Inferior parietal cortex (tissue), 1 donor: Measurements from ENCODE around the gene ARL6.

Source experiments
- DNase-seq: peaks from one replicate; pipeline ENCODE4 v3.0.0-alpha.2; 2016; ENCODE audit errors: extremely low spot score

ARL6 gene, protein sequence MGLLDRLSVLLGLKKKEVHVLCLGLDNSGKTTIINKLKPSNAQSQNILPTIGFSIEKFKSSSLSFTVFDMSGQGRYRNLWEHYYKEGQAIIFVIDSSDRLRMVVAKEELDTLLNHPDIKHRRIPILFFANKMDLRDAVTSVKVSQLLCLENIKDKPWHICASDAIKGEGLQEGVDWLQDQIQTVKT

DNA sequence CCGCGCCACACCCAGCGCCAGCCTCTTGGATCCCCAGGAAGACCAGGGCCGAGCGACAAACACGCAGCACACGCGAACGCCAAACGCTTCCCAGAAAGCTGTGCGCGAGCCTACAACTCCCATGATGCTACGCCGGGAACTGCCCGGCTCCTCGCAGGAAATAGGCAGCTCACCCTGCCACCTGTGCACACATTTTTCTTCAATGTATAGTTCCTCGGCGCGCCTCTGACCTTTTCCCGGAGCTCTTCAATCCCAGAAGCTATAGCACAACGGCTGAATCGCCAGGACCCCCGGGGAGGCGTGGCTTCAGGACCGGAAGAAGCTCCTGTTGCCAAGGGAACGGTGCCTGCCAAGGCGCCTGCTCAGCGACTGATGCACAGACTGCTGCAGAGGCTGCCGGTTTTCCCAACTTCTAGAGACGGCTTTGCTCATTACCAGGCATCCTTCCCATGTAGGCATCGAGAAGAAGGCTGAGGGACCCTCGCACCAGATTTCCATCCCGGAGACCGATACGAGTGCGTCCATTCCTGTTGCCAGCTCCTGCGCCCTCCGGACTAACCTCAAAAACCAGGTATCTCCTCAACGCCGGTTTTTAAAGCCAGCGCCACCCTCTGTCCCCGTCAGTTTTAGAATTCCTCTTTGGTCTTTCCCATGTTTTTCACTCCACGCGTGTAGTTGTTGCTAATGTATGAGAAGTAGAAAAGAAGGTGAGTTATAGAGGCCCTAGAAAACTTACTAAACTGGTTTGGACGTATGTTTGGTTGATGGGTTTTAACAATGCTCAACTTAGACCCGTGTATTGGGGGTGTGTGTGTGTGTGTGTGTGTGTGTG is at the start of gene ARL6:
ARL6 (plus strand) TSS at position 352 of the 832 bp plus-strand sequence. CDS start 3,350 bp downstream, outside the sequence.
- DNase-seq, result peak; percentile 91

DNA sequence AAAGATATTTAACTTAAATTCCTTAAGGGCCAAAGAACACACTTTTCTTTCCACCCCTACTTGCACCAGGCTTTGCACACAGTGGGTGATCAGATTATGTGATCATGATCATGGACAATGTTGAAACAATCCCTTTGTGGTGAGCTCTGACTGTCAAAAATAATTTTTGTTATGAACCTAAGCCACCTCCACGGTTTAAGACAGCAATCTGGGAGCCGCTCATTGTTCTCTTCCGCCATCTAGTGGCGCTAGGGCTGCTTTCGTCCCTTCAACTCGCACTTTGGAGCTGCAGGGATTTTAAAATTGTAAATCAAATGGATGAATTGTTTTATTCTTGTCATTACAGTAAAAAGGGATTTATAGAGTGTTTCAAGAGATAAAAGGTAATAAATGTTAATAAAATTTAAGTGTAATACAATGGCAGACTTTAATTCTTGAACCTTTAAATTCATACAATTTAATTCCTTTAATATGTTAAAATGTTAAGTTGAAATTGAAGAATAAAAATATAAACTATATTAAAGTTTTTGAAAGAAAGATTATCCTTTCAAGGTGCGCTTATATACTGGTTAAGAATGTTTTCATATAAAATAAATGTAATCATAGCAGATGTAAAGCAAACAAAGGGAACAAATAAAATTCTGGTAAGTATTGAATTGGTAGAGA is 45.3 kb upstream of the ARL6 start:
- peak; percentile 85 for DNase-seq

DNA sequence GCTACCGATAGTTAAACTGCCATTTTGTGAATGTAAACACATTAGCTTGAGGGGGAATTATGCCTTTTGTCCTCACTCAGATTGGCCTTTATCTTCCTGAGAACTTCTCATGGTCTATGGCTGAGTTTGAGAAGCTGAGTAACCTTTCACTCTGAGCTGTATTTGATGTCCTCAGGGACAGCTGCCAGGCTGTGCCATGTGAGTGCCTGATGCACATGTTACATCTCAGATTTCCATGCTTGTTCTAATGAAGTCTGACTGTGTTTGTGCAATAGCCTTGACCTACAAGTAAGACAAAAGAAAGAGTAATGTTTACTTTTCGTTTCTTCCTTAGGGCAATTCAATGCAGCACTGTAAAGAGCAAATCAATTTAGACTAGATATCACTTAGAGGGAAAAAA is 44.1 kb upstream of the ARL6 start:
- DNase-seq, result no peak

DNA sequence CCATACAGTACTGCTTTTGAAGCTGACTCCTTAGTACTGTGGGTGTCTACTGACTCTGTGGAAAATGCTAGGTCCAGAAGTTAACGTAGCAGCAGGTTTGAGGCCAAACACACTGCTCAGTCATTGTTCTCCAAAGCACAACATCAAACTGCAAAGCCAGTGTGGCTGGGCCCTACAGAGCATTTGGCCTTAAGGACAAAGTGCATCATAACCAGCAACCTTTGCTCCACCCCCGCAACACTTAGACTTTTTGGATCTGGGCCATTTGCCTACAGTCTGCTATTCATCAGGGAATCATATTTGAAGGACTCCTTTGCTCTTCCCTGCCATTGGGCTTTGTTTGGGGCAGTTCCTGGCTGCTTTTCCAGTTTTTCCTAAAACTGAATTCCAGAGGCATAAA is 43.1 kb upstream of the ARL6 start:
- no peak for DNase-seq

DNA sequence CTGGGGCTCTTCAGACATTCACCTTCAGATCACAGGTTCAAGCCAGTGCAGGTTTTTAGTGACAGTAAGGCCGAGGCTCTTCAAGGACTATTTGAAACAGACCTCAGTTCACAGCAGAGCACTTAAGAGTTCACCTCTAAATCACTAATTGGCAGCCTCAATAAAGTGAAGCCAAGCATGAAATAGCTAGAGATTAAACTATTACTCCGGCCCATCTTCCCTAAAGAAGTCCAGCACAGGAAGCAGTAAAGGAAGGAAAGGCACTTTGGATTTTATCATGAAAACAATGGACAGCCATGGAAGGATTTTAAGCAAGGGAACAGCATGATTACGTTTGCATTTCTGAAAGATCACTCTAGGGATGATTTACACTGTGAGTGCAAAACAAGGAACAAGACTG is 27.6 kb upstream of the ARL6 start:
- no peak for DNase-seq

DNA sequence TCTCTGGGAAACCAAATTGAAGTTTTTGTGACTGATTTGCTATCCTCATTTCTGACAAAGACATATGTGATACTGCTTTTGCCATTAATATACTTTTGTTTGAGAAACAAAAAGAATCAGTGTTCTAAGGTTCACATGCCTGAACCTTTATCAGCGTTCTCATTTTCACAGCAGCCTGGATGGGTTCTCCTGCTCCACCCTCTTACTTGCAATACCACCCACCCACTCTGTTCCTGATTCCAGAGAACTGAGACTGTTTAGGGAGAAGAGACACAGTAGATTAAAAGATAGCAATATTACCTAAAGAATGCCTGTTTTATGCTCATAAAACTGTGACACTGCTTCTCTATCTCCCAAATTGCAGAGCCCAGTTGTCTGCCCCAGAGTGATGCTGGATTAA is 25.8 kb upstream of the ARL6 start:
- no peak for DNase-seq

DNA sequence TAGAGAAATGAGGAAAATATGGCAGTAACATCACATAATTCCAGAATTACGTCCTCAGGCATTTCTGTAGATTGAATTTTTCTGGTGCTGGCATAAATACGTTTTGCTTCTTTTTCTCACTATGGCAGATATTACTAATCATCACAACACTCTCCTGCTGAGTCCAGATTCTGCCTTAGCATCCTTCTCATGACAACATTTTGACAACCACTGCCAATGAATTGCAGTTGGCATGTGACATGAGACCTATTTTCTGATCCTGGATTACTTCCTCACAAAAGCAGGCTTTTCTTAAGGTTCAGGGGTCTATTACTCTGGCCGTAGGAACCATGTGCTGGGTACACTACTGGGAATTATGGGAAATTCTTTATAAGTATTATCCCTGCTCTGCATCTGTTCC is 22.5 kb upstream of the ARL6 start:
- DNase-seq, result no peak

DNA sequence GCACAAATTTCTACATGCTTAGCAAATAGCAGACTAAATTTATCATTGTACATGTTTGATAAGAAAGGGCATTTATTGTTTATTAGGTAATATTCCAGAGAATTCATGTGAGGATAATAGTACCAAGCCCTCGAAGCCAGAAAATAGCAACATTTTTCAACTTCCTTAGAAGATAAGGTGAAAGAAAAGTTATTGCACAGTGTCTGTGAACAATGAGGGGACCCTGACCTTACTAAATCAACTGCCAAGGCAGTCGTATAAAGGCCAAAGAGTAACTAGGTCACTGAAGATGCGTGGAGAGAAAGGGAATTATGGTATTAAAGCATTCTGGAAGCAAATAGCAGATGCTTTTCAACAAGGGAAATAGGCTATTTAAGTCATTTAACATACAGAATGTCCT is 20.3 kb upstream of the ARL6 start:
- DNase-seq, result no peak

DNA sequence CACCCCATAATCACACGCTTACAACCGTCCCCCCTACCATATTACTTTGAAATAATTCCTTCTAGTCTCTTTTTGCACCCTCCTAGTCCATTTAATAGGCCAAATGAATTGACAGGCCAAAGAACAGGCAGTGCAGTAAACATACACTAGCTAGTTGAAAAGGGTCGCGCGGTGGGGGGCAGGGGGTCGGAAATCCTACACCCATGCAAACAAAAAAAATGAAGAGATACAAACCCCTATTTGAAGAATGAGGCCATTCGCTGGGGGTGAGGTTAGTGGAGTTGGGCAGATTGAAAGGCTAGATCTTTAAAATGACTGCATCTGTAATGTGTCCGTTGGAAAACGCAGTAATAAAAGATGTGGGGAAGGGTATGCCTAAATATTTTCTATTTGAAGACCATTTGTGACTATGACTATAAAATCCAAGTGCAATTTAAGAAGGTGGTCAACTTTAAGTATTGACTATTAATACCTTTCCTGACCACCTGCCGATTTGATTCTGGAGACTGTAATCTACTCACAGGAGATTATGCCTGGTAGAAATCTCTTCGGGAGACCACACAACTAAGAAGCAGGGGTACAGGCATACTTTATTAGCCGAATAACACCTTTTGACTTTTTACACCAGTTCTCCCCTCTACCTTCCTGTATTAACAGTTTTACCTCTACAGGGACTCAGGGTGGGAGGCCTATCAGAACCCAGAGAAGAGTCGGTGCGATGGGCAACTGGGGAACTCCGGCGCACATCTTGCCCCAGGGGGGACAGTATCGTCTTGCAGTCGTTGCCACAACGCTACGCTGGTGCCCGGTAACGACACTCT is 762 bp upstream of the ARL6 start:
- DNase-seq, result no peak

DNA sequence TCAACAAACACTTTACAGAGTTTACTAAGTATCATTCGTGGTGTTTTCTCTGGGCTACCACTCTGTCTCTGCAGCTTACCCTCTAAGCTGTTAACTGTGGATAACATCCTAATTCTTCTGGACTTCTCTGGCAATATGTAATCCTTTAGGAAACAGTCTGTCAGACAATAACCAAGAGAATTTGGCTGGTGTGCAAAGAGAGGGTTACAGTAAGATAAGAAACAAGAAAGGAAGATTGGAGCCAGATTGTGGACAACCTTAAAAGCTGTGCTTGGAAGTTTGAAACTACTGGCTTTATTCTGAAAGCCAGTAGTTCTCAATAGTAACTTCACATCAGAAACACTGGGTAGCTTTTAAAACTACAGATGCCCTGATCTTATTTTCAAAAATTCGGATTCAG is 778 bp downstream of the ARL6 start:
- no peak for DNase-seq

DNA sequence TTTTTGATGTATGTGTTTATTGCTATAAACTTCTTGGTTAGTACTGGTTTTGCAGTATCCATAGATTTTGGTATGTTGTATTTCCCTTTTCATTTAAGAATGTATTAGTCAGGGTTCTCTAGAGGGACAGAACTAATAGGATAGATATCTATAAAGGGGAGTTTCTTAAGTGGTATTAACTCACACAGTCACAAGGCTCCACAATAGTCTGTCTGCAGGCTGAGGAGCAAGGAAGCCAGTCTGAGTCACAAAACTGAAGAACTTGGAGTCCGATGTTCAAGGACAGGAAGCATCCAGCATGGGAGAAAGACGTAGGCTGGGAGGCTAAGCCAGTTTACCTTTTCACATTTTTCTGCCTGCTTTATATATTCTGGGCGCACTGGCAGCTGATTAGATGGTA is 8.4 kb downstream of the ARL6 start:
- no peak for DNase-seq

DNA sequence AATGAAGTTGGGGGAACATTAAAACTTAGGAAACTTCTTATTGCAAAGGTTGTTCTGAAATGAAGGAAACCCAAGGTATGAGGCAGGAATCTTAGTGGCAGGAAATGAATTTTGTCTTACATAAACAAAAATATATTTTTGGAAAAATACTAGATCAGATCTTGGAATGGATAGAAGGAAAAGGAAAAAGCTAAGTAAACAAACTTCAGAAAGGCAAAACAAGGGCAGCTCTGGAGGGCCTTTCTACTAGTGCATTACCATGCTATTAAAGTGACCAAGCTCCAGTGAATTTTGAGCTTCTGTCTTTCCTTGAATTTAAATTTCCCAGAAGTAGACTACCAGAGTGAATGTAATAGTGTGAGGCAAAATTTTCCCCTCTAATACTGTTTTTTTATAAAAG is 13.6 kb downstream of the ARL6 start:
- no peak for DNase-seq

DNA sequence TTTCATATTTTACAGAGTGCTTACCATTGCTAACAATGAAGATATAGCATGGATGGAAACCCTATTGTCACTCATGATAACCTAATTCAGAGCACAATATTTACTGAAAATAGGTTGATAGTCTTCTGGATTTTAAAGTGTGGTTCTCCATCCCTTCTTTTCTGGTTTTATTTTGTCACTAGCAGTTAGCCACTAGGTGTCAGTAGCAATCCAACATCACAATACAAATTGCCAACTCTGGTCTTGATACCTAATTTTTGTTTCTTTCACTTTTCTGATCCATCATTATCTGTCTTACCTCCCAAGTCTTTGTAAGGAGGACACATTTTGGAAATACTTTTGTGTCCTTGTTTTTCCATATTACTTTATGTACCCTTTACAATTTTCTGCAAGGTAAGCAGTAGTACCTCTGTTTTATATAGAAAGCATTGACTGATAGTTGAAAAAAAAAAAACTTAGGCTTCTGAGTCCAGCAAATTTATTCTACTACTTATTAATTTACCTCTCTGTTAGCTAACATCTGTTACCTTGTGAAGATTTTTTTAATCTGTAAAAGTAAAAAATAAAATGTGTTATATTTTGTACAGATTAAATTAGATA is 29.0 kb downstream of the ARL6 start:
- DNase-seq, result peak; percentile 72

DNA sequence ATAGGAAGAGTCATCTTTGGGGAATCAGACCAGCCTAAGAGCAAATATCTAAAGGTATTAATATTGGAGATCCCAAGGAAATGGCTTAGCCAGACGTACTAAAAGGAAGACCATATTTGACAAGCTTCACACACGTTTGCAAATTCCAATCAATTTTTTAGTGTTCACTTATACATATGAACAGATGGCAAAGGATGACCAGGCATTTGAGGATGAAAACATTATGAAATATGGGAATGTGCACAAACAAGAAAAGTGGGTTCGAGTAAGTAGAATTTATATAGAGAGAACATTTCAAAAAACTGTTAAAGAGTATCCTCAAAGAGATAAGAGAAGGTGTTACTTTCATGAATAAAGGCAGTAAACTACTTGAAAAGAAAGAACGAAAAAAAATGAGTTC is 31.4 kb downstream of the ARL6 start:
- DNase-seq, result no peak

DNA sequence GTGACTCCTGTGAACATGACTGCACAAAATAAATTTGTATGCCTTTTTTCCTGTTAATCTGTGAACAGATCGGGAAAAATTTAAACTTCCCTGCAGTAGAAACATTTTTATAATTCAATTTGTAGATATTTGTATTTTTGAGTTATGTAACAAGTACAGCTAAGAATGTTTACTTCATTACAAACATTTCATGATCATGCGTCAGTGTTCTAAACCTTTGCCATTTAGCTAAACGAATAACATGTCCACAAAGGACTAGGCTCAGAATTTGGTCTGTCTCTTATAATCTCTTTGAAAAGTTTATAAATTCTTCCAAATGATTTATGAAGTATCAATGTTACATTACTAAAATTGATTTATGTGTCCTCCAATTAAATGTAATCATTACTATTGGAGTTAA is 39.9 kb downstream of the ARL6 start:
- no peak for DNase-seq

DNA sequence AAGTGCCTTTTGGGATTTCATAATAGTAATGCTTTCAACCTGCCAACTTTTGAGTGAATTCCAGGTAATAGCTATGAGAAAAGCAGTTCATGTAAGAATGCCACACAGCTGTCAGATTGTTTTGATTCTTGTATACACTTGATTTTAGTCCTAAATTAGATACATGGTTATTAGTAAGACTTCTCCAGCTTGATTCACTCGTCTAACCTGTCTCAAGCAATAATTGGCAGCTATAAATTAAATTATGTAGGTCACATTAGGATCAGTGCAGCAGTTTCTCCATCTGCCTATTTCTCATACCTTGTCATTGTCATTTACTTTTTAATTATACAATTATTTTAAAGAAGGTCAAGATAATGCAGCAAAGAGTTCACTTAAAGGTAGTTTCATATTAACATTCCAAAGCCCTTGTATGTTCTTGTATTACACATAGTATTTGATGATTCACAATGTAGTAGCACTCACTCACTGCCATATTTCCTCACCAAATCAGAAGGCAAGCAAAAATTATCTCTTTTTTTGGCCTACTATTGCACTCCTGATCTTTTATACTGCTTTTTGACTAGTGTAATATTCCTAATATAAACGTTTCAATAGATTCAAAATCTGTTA is 46.3 kb downstream of the ARL6 start:
- DNase-seq, result no peak

DNA sequence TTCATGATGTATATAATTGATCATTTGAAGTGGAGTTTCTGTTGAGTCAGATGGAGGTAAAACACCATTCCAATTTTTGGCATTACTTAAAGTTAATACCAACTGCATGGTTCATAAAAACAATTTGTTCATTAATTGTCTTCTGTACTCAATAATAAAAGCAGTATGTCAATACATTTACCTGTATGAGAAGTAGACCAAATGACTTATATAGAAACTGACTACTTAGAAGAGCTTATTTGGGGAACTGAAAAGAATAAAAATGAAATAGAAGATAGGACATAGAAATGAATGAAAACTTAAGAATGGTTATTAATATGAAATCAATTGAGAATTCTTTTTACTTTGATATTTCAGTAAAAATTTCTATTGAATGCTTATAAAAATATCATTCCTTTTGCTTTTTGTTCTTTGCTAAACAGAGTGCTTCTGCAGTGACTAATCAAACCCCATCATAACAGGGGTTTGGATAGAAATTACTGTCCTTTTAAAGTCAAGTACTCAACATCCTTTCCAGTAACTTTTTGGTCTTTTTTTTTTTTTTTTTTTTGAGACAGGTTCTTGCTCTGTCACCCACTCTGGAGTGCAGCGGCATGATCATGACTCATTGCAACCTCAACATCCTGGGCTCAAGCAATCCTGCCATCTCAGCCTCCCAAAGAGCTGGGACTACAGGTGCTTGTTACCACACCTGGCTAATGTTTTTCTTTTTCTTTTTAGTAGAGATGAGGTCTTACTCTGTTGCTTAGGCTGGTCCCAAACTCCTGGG is 50.8 kb downstream of the ARL6 start:
- DNase-seq, result no peak

DNA sequence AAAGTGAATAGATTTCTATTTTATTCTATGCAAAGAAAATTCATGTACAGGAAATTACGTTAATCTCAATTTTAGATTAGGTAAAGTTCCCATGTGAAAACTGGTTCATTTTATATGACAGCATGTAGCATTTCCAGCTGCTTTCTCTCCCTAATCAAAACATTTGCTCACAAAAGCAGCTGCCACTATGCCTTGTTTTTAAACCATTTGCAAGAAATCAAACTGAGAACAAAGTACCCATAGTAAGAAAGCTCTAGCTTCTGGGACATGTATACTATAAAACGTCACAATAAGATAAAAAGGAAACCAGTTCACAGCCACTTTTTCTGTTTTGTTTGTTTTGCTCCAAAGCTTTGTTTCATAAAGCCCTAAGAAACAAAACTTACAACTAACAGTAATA is 52.3 kb downstream of the ARL6 start:
- no peak for DNase-seq

DNA sequence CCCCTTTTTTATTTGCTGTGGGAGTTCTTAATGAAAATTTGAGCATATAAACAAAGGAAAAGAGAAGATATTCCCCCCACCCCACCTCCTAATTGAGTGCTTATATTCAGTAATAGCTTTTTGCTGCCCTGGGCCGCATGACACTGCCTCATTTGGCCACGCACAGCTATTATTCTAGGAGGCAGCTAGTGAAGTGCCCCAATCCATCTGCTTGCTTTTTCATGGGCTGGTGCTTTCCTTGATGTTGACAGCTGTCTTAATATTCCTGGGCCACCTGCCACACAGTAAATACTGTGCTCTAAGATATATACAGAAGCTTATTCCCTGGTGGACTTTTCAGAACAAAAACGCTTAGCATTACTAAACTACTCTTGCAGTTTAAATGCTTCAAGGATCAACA is 53.4 kb downstream of the ARL6 start:
- DNase-seq, result no peak

DNA sequence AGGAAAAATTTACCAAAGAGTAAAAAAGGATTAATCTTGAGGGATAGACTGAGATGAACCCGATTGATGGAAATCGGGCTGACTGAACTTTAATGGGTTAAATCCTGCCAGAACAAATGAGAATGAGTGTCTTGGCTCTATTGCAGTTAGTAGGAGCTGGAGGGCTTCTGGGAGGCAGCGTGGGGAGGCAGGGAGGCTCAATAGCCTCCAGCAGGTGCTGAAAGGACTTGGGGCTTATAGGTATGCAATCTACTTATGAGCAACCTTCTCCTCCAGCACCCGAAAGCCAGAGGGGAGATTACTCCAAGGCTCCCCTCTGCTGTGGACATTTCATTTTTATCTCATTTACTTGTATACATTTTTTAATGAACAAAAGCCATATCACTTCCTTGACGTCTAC is 56.2 kb downstream of the ARL6 start:
- no peak for DNase-seq
